WTC11 (cell line): ENCODE data around the gene MRPL27. TPM values are rescaled to one million over a fixed set of nuclear protein-coding genes. Genes with fewer than 3 reads are reported as not detected.
A peak's percentile ranks its signal among the peaks of the same experiment; 100 is the strongest.

Experiments used
- ARID4B ChIP-seq: sonication (generic); formaldehyde crosslinking; IDR thresholded peaks from 2 replicates; pipeline ENCODE4 v1.8.0; 2023; ENCODE audit warnings: missing genetic modification reagents, mild to moderate bottlenecking, borderline replicate concordance
- CREM ChIP-seq: sonication (generic); formaldehyde crosslinking; IDR thresholded peaks from 2 replicates; pipeline ENCODE4 v1.8.1; 2022; ENCODE audit warnings: mild to moderate bottlenecking, missing genetic modification reagents, moderate library complexity
- E2F5 ChIP-seq: sonication (generic); formaldehyde crosslinking; IDR thresholded peaks from 2 replicates; pipeline ENCODE4 v1.8.1; 2022; ENCODE audit warnings: mild to moderate bottlenecking, moderate library complexity, missing genetic modification reagents
- FOXJ3 ChIP-seq: sonication (generic); formaldehyde crosslinking; IDR thresholded peaks from 2 replicates; pipeline ENCODE4 v1.9.0; 2021; ENCODE audit warnings: missing genetic modification reagents, mild to moderate bottlenecking, borderline replicate concordance
- KAT7 ChIP-seq: sonication (generic); formaldehyde crosslinking; IDR thresholded peaks from 2 replicates; pipeline ENCODE4 v1.8.1; 2023; ENCODE audit warnings: missing genetic modification reagents, mild to moderate bottlenecking, borderline replicate concordance
- MAX ChIP-seq: sonication (generic); formaldehyde crosslinking; IDR thresholded peaks from 2 replicates; pipeline ENCODE4 v1.8.0; 2022; ENCODE audit warnings: mild to moderate bottlenecking, missing genetic modification reagents
- SP1 ChIP-seq: sonication (generic); formaldehyde crosslinking; conservative IDR thresholded peaks from 2 replicates; pipeline ENCODE4 v1.8.1; 2022; ENCODE audit warnings: missing genetic modification reagents
- STAT6 ChIP-seq: sonication (generic); formaldehyde crosslinking; conservative IDR thresholded peaks from 2 replicates; pipeline ENCODE4 v1.8.1; 2023; ENCODE audit warnings: mild to moderate bottlenecking, low read depth, missing genetic modification reagents, moderate library complexity
- TEAD1 ChIP-seq: sonication (generic); formaldehyde crosslinking; IDR thresholded peaks from 2 replicates; pipeline ENCODE4 v1.8.0; 2022; ENCODE audit warnings: mild to moderate bottlenecking, missing genetic modification reagents
- ZMAT4 ChIP-seq: fragments of 250-450 bp; sonication (Bioruptor Pico); IDR thresholded peaks from 2 replicates; pipeline ENCODE4 v1.9.0; 2021; ENCODE audit warnings: mild to moderate bottlenecking
- ZNF423 ChIP-seq: fragments of 250-450 bp; sonication (Bioruptor Pico); IDR thresholded peaks from 2 replicates; pipeline ENCODE4 v2.1.2; 2022; ENCODE audit warnings: mild to moderate bottlenecking, moderate library complexity
- ZNF425 ChIP-seq: fragments of 250-450 bp; sonication (Bioruptor Pico); conservative IDR thresholded peaks from 2 replicates; pipeline ENCODE4 v1.9.0; 2021; ENCODE audit warnings: mild to moderate bottlenecking
- total RNA-seq: library from RNA; stranded (reverse); gene quantifications from 3 replicates; pipeline ENCODE4 v1.2.3, GENCODE V29; 2021

The MRPL27 gene
- total RNA-seq, 1 experiment from 2014 or later: 80.5 TPM

GRCh38 chr17:50346313-50347116 is 26.5 kb downstream of the MRPL27 start (continued):
- TF ChIP-seq KAT7 (CRISPR knock-in tag) (no peak; the same call in 1 of the 2 replicates), ZNF425 (CRISPR knock-in tag) (no peak), MAX (CRISPR knock-in tag) (peak; percentile 28), SP1 (CRISPR knock-in tag) (peak; percentile 12; the same call in 1 of the 2 replicates), STAT6 (CRISPR knock-in tag) (no peak), FOXJ3 (CRISPR knock-in tag) (no peak), ZMAT4 (CRISPR knock-in tag) (no peak), ZNF423 (no peak), CREM (no peak), TEAD1 (CRISPR knock-in tag) (no peak), E2F5 (CRISPR knock-in tag) (peak; percentile 28; the same call in 1 of the 2 replicates), ARID4B (CRISPR knock-in tag) (0 out of 2 replicates have a peak, but pooled peaks have one; percentile 34)
- TF ChIP-seq, all 79 proteins: peak for 10
